Activated T-helper 1 cell treated with anti-CD3 and anti-CD28 coated beads, Interleukin-2, amount 50 U/mL, for 16 hours (primary cell): ENCODE data around the gene ASAP2.

ENCODE experiments used
- DNase-seq, 2 donors: peaks; one replicate each; pipeline ENCODE4 v3.0.0-alpha.2; 2020; ENCODE audit warnings: low read depth in 1 of 2, low spot score in 1 of 2

The ASAP2 gene

GRCh38 chr2:9205963-9206948 lies at the start of gene ASAP2:
Gene ASAP2 (plus strand): TSS chr2:9206812. CDS start chr2:9207105, 293 bp downstream.
- DNase-seq: no peak

DNA sequence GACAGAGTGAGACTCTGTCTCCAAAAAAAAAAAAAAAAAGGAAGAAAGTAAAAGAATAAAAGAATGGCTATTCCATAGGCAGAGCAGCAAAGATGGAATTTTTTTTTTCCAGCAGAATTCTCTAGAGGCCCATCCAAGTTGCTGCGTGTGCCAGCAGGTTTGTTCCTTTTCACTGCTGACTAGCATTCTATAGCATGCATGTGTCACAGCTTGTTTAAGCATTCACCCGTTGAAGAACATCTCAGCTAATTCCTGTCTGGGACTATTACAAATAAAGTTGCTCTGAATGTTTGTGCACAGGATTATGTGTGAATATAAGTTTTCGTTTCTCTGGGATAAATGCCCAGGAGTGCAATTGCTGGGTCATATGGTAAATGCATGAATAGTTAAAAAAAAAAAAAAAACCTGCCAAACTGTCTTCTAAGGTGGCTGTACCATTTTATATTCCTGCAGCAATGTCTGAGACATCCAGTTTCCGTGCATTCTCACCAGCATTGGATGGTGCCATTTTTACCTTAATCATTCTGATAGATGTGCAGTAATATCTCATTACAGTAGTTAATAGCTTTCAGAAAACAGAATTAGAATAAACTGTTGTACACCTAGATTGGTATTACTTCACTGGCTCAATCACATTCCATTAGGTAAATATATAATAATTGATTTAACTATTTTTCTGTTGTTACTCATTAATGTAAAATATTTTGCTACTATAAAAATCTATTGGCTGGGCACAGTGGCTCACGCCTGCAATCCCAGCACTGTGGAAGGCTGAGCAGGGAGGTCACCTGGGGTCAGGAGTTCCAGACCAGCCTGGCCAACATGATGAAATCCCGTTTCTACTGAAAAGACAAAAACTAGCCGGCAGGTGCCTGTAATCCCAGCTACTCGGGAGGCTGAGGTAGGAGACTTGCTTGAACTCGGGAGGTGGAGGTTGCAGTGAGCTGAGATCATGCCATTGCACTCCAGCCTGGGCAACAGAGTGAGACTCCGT lies 47.5 kb upstream of the ASAP2 start:
- DNase-seq: no peak

DNA sequence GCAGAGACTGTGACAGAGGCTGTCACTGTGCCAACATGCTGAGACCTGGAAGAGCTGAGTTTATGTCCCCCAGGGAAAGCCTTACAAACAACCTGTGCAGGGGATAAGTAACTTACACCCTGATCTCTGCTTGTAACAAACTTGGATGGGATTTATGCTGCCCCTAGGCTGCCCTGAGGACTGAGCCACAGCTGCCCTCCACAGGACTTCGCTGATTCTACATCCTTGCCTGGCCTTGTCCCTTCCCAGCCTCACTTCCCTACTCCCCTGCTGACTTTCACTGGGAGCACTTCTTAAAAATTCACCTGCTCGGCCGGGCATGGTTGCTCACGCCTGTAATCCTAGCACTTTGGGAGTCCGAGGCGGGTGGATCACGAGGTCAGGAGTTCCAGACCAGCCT lies 45.9 kb upstream of the ASAP2 start:
- DNase-seq: no peak

- DNase-seq: no peak
These were observed 43.8 kb upstream of the ASAP2 start for GRCh38 chr2:9162841-9163240.

DNA sequence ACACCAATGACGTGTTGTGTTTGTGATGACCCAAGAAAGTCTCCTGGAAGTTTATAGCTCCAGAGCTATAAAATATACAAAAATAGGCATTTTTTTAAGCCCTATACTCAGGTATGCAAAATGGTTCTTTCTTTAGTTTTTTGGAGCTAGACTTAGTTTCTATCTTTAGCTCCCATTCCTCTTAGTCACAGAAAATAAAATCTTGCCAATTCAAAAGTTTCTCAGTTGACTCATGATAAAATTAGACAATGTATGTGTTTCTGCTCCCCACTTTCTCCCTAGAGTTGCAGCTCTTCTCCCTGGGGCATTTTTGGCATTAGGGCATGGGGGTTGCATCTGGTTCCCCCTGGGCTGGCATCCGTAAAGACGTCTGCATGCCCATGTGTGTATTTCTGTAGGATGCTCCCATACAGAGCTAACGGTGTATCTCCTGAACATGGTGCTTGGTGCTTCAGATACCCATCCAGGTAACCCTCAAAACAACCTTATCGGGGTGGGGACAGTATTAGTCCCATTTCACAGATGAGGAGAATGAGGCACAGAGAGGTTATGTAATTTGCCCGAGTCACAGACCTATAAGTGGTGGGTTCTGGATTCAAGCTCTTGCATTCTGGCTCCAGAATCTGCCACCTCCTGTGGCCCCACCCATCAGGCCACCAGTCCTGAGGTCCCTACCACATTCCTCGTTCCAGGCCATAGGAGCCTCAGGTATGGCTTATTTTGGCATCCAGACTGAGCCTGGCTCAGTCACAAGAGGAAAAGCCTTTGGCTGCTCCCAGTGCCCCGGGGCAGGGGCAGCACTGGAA lies 43.1 kb upstream of the ASAP2 start:
- DNase-seq: no peak

- no peak for DNase-seq
These were observed 42.5 kb upstream of the ASAP2 start for GRCh38 chr2:9164112-9164608.

DNA sequence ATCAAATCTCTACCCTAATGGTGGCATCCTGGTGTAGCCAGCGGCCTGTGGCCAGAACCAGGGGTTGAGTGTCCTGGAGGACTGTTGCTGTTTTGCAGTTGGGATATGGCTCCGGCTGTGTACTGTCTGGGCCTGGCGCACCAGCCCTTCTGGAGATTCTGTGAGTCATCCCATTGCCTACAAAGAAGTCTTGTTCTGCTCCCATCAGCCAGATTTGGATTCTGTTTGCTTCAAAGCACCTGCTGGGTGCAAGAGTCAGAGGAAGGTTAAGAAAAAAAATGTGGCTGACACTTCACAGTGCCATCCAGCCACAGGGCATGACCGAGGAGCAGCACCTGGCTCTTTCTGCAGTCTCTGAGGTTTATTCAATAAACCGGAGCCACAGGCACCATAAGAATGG lies 41.0 kb upstream of the ASAP2 start:
- no peak for DNase-seq

DNA sequence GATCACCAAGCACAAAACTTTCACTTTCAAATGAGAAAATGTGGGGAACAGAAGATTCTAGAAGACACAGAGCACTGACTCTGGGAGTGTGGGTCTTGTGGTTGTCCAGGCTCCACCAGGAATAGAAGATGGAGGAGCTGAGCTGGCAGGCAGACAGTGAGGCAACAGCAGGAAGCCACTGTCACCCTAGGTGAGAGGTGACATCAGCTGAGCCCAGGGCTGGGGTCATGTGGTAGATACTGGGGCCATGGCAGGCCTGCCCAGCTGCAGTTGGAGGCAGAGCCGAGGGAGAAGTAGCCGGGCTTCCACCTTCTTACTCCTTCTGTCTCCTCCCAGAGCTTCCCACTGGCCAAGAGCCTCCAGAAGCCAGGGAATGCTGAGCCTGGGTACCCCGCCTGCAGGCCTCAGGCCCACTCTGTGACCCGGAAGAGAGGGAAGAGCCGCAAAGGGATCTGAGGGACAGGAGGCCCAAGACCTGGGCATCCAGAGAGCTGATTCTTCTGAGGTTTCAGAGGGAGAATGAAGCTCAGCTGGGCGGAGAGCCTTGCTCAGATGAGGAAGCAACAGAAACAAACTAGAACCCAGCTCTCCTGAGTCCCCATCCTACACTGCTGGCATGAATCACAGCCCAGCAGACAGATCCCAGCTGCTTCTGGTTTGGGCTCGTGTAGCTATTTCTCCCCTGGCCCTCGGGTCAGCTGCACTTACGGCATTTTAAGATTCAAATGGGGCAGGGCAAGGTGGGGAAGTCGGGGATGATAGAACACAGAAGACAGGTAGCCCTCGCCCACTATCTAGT lies 39.8 kb upstream of the ASAP2 start:
- no peak for DNase-seq

GRCh38 chr2:9167718-9168657 lies 38.6 kb upstream of the ASAP2 start:
- no peak for DNase-seq

DNA sequence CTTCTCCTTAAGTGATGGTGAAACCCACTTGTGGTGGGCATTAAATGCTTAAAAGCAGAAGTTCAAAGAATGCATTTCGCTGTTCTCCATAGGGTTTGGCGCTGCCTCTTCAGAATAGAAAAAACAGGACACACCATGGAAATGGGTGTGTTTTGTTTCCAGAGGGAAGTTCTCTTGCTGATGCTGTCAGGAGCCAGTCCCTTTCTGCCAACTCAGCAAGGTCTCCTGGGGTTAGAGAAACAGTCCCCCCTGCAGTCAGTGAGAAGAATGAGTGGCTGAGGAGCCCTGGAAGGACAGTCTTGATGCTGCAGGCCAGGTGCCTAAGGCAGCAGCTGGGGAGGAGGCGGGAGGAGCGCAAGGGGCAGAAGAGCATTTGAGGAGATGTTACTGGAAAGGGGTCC lies 37.8 kb upstream of the ASAP2 start:
- DNase-seq: no peak

DNA sequence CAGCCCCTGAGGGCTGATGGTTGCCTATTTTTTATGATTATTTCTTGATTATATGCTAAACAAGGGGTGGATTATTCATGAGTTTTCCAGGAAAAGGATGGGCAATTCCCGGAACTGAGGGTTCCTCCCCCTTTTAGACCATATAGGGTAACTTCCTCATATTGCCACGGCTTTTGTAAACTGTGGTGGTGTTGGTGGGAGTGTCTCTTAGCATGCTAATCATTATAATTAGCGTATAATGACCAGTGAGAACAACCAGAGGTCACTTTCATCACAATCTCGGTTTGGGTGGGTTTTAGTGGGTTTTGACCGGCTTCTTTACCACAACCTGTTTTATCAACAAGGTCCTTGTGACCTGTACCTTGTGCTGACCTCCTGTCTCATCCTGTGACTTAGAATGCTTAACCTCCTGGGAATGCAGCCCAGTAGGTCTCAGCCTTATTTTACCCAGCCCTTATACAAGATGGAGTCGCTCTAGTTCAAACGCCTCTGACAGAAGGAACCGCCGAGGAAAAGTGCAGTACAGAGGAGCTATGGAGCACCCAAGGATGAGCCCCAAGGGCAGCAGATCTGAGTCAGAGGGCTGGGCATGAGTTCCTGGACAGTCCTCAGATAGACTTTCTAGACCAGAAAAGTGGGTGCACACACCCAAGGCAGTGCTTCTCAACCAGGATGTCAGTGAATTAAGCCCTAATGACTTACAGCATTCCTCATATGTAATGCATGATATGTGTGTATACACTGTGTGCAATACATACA lies 37.1 kb upstream of the ASAP2 start:
- no peak for DNase-seq

- DNase-seq: no peak
These were observed 36.0 kb upstream of the ASAP2 start for GRCh38 chr2:9170458-9171130.

DNA sequence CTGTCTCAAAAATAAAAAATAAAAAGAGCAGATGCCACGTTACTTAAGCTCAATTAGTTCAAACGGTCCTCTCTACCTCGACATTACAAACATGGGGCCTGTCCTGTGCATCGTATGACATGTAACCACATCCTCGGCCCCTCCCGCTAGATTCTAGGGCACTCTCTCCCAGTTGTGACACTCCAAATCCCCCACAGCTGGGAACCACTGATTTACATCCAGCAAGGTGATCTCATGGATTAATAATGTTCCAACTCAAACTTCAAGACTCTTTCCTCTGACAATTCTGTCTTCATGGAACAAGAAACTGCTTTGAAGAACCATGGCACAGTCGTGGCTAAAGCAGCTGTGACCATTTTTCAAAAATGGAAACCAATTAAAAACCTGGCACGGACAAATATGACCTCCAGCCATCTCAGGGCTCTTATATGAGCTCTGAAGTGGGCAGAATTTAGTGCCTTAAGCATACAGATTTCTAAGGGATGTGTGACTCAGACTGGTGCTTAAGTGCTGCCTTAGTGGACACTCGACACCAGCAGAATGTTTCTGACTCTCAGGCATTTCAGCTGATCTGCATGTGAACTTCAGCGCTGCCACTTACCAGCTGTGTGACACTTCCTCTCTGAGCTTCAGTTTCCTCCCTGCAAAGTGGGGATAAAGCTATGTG lies 31.7 kb upstream of the ASAP2 start:
- no peak for DNase-seq

DNA sequence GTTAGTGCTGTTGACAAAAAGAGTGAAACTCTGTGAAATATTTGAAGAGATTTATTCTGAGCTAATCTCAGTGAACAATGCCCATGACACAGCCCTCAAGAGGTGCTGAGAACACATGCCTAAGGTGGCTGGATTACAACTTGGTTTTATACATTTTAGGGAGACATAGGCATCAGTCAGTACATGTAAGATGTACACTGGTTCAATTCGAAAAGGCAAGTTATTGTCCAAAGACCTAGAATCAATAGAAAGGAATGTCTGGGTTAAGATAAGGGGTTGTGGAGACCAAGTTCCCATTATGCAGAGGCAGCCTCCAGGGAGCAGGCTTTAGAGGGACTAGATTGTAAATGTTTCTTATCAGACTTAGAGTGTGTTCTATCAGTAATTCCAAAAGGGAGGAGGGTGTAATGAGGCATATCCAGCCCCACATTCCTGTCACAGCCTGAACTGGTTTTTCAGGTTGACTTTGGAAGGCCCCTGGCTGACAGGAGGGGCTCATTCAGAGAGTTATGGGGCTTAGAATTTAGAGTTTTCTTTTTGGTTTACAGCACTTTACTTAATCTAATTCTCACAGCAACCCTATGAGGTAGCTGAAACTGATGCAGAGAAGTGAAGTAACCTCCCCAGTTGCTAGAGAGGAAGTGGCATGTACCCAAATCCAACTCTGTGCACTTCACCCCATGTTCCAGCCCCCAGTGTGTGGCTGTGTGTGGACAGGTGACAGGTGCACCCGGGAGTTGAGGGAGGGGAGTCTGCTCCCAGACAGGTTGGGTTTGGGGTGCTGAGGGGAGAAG lies 28.3 kb upstream of the ASAP2 start:
- DNase-seq: no peak

DNA sequence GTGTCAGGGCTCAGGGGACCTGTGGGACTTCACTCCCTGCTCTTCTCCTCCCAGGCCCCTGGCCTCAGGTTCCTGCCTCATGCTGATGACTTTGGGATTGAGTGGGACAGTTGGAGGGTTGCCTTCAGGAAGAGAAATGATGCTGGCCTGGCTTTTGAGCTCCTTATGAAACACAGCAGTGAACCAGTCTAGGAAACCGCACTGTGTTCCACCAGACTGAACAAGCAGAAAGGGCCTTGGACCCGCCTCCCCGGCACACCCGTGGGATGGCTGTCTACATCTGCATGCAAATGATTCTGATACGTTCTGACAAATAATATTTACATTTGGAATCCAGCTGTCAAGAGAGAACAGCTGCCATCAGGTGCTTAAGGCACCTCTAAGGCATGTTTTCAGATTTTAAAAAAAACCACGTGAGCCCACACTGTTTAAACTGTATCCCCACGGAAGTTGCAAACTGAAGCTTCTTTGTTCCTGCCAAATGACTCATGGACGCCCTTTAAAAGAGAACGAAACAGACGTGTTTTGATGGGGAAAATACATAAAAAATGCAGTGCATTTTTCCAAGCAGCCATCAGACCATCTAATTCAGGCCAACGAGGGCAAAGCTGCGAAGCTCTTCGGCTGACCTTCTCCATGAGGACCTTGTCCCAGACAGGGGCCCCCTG lies 27.6 kb upstream of the ASAP2 start:
- no peak for DNase-seq
